Stimulated activated CD4-positive, alpha-beta T cell treated with anti-CD3 and anti-CD28 coated beads, Interleukin-1b, Interleukin-23, amount 100 ng/mL, for 24 hours (primary cell): ENCODE data around the gene IL6ST.
"Not testable (repeated sequence)": the region's sequence is repeated elsewhere in the genome, so short reads cannot be mapped to it uniquely, and the experiment has no call there.

ENCODE experiments used
- DNase-seq, 4 experiments: peaks; one replicate each; pipeline ENCODE4 v3.0.0-alpha.2; 2020; ENCODE audit warnings: low read depth in 4 of 4, low spot score in 1 of 4

The IL6ST gene

GRCh38 chr5:55966284-55966683 lies 28.5 kb downstream of the IL6ST start:
- DNase-seq, result no peak

GRCh38 chr5:55965525-55965924 lies 29.2 kb downstream of the IL6ST start:
- DNase-seq, result no peak

DNA sequence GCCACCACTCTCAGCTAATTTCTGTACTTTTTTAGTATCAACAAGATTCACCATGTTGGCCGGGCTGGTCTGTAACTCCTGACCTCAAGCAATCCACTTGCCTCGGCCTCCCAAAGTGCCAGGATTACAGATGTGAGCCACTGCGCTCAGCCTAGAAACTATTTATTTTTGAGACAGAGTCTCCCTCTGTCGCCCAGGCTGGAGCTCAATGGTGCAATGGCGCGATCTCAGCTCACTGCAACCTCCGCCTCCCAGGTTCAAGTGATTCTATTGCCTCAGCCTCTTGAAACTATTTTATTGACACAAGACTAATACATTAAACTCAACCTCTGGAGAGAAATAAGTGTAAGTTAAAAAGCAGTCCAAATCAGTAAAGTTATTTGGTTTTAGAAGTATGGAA lies 34.0 kb downstream of the IL6ST start:
- no peak for DNase-seq

- no peak for DNase-seq
Observed at GRCh38 chr5:55959208-55959607, 35.6 kb downstream of the IL6ST start.

GRCh38 chr5:55941154-55941553 lies 53.6 kb downstream of the IL6ST start:
- not testable (repeated sequence) for DNase-seq

DNA sequence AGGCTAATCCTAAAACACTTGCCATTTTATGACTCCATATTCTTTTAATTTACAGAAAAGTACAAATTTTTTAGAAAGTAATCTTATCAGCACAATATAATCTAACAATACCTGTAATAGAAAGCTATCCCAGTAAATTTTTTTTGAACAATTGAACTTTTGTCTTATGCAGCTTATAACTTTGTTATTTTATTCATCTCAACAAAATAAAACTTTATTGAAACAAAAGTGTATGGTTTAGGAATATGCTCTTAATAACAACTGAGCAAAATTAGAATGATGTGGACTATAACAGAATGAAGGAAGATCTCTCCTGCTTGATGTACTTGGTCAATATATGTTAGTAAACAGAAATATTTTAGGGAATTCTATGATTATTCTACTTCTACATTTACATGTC lies 57.2 kb downstream of the IL6ST start:
- not testable (repeated sequence) for DNase-seq

DNA sequence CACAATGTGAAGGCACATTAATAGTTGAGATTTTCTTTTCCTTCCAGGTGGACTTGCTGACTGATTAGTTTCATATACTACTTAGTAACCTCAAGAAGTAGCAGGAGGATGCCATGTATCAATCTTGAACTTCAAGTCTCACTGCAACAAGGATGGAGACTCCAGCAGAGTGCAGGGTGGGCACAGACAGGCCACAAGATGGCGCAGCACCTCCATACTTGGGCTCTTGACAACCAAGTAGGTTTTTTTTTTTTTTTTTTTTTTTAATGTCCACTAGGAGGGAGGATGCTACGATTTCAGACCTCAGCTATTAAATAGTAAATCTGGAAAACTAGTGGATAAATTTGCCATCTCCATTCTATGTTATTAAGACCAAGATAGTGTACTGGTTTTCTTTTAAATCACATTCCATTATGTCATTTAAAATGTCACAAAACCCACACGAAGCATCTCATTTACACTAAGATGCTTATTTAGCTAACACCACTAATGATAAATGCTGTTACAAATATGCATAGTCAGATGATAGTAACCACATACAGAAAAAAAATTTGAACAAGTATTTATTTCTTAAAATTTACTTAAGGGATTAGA lies 58.6 kb downstream of the IL6ST start:
- peak; percentile 44 to 69 (median 56) for DNase-seq

GRCh38 chr5:55935371-55935770 lies 59.4 kb downstream of the IL6ST start:
- no peak for DNase-seq

DNA sequence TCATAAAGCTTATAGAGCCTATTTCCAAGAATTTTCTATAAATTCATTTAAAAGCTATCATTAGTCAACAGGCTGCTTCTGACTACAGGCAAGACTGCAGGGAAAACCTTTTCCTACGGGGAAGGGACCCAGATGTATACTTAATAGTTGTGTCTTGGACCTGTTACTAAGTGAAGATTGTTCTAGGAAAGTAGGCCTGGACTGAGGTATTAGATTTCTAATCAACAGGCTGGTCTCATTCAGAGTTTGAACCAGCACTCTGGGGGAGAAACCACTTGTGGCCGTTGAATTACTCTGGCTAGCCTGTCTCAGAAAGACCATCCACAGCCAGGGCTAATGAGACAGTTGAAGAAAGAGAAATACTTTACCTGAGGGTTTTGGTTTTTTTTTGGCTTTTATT lies 60.0 kb downstream of the IL6ST start:
- DNase-seq, result no peak

- DNase-seq, result no peak
Observed at GRCh38 chr5:55934115-55934613, 60.6 kb downstream of the IL6ST start.

- DNase-seq, result no peak
Observed at GRCh38 chr5:55933377-55934114, 61.2 kb downstream of the IL6ST start.

DNA sequence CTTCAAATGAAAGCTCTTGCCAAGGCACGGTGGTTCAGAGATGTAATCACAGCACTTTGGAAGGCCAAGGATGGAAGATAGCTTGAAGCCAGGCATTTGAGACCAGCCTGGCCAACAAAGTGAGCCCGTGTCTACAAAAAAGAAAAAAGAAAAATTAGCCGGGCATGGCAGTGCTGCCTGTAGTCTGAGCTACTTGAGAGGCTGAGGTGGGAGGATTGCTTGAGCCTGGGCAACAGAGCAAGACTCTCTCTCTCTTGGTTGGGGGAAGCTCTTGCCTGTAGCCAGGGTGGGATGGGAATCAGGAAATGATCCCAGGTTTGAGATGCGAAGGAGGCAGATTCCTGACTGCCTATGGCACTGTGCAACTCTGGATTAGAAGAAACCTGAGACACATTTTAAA lies 62.1 kb downstream of the IL6ST start:
- no peak for DNase-seq

- DNase-seq, result no peak
Observed at GRCh38 chr5:55929020-55929799, 65.6 kb downstream of the IL6ST start.

DNA sequence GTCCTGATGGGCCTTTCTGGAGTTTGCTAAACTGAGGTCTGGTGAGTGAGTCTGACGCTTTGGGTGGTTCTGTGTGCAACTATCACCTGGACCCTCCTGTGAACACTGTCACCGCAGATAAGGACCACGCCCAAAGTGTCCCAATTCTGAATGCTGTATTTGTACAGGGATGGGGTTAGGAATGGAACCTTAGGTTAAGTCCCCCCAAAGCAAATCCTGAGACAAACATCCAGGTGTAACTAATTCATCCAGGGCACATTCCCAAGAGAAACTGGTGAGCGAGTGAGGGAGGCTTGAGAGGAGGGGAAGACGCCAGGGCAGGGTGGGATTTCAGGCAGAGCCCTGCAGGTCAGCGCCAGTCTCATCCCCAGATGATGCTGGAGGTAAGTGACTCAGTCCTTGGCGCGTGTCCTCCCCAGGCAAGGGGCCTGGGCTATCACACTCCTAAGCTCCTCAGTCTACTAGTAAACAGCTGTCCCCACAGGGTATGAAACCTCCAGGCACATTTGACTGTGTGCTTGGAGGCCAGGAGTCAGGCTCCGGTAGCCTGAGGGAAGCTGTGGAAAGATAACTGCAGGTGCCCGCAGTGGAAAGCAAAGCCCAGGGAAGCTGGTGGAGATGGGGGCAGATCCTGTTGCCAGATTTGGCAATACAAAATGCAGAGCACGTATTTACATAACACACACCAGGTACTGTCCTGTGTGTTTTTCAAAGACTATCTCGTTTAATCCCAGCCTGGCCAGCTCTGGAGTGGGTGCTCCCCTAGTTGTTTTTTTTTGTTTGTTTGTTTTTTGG lies 66.7 kb downstream of the IL6ST start:
- DNase-seq, result no peak

GRCh38 chr5:55926476-55926875 lies 68.3 kb downstream of the IL6ST start:
- DNase-seq, result no peak

GRCh38 chr5:55925712-55926111 lies 69.1 kb downstream of the IL6ST start:
- no peak for DNase-seq

DNA sequence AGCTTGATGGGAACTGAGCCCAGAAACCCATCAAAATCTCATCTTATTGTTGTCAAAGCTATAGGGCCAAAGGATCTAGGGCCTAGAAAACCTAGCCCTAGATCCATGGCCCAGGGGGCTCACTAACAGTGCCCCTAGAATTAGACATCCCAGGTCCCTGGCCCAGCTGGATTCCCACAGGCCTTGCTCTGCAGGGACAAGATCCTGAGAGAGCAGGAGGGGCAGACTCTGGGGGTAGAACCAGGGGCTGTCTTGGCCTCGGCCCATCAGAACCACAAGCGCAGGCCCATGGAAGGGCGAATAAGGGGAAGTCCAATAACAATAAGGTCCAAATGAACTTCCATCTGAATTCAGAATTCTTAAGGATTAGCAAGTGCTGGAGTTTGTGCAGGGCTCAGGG lies 69.6 kb downstream of the IL6ST start:
- no peak for DNase-seq

- no peak for DNase-seq
Observed at GRCh38 chr5:55924744-55925143, 70.0 kb downstream of the IL6ST start.

DNA sequence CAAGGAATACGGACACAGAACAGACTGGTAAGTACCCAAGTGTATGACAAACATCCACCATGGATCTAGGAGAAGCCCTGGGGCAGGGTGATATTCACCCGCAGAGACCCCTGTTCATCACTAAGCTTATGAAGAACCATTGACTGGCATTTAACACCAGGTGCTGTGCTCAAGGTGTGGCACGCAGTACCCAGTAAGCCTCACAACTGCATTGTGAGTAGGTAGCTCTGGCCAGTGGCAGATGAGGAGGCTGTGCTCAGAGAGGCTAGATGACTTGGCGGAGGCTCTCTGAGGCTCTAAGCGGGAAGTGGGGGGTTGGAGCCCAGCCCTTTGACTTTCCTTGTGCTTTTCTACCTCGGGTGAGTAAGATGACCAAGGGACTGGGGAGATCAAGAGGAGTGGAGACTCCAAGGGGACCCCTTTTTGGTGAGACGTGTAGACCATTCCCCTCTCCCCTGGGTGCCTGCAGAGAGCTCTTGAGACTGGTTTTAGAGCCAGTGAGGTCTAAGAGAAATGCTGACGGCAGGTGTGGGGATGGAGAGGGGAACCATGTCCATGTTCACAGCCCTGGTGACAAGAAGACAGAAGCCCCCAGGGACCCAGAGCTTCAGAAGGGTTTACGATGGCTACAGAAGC lies 70.8 kb downstream of the IL6ST start:
- DNase-seq, result no peak

DNA sequence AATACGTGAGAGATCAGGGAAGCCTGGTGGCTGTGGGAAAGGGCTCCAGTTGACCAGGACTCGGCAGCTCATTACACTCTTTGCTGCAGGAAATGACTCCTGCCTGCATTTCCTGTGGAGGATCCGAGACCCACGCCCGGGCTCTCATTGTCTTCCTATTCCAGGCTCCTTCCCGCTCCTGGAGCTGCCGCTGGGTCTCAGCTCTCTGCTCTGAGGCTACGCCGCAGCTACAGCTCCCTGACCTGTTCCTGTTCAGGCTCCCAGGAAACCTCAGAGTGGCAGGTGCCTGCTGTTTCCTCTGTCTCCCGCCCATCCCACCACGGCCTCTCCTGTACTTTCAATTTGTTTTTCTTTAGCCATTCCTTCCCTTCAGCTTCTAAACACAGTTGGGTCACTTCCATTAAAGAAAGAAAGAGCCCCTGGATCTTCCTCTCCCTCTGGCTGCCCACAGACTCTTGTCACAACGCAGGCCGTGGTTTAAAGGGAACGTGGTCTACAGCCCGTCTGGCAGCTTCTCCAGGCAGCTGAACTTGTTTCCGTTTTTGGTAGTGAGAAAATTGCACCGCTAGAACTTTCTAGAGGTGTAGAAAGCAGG lies 71.5 kb downstream of the IL6ST start:
- DNase-seq, result no peak
